Ovary (tissue), 3 donors: Measurements from ENCODE around the gene RPL38.

Source experiments
- CTCF ChIP-seq, 3 donors: fragments of 450-650 bp in 2 of 3; fragments of 200-600 bp in 1 of 3; IDR thresholded peaks; one replicate each; pipeline versions ENCODE4 v1.5.1 to v1.8.0; 2016 to 2022; ENCODE audit warnings: antibody characterized with exemption in 3 of 3, mild to moderate bottlenecking in 1 of 3
- EP300 ChIP-seq: sonication (generic); formaldehyde crosslinking; IDR thresholded peaks from one replicate; pipeline ENCODE4 v1.6.1; 2017; ENCODE audit warnings: antibody characterized with exemption
- POLR2A ChIP-seq: fragments of 450-650 bp; IDR thresholded peaks from one replicate; pipeline ENCODE4 v1.6.1; 2017; ENCODE audit warnings: antibody characterized with exemption, mild to moderate bottlenecking, moderate library complexity
- donor health status: DM: no; HTN: no; CAD: no.

GRCh38 chr17:74219576-74220133 is 16.2 kb downstream of the RPL38 start:
- no peak for TF ChIP-seq CTCF (IDR thresholded peaks at IDR 0.05)
- TF ChIP-seq EP300: no peak
- TF ChIP-seq POLR2A: no peak
